GM12874 (cell line): Measurements from ENCODE around the gene HHLA2.

Source experiments
- CTCF ChIP-seq: IDR thresholded peaks from 2 replicates; pipeline ENCODE4 v1.5.1; 2011; ENCODE audit warnings: low read depth, mild to moderate bottlenecking, control low read depth, low read length, moderate library complexity; ENCODE audit not compliant: insufficient read depth

HHLA2 gene

DNA sequence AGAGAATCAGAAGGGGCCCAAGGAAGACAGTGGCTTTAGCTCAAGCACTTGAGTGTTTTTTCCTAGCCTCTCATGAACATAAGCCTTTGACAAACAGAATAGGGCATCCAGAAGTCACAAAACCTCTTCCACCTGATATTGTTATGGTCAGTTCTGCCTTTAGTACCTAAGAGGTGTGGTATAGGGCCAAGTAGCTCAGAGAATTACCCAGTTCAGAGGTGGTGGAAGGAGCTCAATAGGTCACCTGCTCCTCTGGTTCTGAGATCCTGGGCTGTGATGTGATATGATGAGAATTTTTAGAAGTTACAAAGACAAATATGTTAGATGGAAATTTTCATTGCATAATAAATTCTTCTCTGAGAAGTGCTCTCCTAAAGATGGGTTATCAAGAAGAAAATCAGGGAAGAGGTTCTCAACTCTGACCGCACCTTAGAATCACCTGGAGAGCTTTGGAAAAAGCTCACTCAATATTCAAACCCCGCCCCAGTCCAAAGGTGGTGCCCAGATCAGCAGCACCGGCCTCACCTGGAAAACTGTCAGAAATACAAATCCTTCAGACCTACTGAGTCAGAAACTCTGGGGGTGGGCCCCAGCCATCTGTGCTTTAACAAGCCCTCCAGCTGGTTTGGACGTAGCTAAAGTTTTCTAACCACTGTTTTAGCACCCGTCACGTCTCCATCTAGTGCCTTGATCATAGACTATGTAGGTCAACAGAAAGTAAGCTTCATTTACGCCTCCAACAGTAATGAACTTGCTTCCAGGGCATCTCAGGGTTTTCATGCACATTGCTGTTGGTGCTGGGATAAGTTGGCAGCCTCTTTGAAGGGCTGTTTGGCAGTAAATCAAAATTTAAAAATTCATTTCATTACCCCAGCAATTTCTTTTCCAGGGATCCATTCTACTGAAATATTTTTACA, 112.8 kb downstream of the HHLA2 start:
- TF ChIP-seq CTCF: no peak

DNA sequence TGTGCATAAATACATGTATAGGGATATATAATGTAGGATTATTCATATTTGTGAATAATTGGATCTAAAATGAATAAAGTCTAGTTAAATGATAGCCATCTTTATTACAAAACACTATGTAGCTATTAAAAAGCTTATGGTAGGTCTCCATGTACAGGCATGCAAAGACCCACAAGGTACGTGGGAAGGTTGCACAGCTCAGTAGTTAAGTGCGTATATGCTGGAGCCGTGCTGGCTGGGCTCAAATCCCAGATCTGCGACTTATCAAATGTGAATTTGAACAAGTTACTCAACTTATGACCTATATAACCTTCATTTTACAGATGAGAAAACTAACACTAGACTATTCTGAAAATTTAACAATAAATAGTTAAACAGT, 113.4 kb downstream of the HHLA2 start:
- TF ChIP-seq CTCF: no peak

GRCh38 chr3:108410531-108410984, 114.2 kb downstream of the HHLA2 start:
- TF ChIP-seq CTCF: no peak

DNA sequence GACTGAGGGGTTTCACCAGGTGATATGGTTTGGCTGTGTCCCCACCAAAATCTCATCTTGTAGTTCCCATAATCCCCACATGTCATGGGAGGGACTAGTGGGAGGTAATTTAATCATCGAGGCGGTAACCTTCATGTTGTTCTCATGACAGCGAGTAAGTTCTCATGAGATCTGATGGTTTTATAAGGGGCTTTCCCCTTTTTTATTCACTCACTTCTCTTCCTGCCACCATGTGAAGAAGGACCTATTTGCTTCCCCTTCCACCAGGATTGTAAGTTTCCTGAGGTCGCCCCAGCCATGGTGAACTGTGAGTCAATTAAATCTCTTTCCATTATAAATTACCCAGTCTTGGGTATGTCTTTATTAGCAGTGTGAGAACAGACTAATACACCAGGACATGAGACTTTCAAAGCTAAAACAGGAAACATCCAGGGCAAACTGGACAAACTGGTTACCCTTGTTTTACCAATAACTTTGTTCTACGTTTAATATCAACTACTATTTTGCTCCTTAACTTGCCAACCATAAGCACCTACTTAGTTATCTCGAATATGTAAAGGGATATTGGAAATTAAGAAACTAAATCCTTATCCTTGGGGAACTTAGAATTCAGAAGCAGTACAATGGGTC, 115.9 kb downstream of the HHLA2 start:
- TF ChIP-seq CTCF: no peak

DNA sequence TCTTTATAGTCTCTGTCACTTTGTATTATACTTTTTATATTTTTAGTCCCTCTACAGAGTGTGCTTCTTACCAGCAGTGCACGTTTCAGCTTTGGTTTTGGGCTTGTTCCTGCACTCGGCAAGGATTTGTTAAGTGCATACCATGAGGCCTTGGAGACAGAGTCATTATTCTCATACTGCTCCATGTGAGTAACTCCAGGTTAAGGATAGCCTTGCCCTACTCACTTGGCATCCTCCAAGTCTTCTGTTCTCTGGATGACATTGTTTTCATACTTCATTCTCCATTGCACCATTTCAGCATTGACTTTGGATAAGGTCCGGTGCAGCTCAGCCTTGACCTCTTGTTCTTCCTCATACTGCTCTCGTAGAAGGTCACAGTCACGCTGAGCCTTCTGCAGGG, 117.7 kb downstream of the HHLA2 start:
- TF ChIP-seq CTCF: no peak

DNA sequence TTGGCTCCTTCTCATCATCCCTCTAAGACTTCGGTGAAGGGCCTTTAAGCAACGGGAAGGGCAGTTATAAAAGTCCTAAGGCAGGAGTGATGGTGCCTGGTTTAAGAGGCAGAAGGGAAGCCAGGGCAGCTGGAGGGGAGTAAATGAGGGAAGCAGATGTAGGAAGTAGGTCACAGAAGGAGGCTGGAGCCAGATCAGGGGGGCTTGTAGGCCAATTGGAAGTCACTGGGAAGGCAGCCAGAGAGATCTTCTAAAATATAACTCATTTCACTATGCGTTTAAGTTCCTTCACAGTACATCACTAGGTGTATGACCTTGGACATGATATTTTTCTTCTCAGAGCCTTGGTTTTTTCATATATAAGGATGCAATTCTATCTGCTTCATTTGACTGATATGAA, 119.3 kb downstream of the HHLA2 start:
- no peak for TF ChIP-seq CTCF

DNA sequence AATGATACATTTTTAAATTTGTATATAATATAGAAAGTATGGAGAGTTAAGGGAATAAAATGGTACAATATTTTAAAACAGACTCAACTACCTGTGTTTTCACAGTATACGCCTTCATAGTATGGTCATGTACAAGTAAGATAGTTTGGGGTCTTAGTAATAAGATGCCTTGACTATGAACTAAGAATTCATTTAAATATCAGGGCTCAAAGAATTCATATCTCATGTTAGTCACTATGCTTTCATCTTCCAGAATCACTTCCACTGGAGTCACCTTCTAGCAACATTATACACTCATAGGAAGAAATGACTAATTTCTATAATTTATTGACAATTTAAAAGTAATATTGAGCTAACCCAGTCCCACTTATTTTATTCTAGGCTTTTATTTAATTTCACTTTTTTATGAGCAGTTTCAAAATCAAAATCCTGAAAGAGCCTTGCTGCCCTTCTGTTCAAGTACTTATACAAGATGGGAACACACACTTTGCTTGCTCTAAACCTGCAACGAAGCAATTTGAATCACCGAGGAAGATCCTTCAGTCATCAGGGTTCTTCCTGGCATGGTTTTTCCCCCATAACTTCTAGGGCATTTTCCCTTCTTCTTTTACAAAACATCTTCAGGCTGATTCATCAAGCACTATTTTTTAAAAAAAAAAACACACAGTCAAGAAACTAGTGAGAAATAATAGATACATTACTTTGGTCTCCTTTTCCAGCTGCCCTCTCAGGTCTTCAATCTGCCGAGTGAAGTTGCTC, 119.9 kb downstream of the HHLA2 start:
- no peak for TF ChIP-seq CTCF
